ENCODE data around the gene ZNF524. TPM values are rescaled to one million over a fixed set of nuclear protein-coding genes. Genes with fewer than 3 reads are reported as not detected.

The ZNF524 gene, protein sequence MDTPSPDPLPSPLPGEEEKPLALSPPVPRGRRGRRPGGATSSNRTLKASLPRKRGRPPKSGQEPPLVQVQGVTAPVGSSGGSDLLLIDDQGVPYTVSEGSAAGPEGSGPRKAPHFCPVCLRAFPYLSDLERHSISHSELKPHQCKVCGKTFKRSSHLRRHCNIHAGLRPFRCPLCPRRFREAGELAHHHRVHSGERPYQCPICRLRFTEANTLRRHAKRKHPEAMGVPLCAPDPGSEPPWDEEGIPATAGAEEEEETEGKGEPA
- polyA plus RNA-seq (2013, experiment 1 of 2) = 1.8 TPM
- polyA plus RNA-seq (2013, experiment 2 of 2) = 1.8 TPM

DNA sequence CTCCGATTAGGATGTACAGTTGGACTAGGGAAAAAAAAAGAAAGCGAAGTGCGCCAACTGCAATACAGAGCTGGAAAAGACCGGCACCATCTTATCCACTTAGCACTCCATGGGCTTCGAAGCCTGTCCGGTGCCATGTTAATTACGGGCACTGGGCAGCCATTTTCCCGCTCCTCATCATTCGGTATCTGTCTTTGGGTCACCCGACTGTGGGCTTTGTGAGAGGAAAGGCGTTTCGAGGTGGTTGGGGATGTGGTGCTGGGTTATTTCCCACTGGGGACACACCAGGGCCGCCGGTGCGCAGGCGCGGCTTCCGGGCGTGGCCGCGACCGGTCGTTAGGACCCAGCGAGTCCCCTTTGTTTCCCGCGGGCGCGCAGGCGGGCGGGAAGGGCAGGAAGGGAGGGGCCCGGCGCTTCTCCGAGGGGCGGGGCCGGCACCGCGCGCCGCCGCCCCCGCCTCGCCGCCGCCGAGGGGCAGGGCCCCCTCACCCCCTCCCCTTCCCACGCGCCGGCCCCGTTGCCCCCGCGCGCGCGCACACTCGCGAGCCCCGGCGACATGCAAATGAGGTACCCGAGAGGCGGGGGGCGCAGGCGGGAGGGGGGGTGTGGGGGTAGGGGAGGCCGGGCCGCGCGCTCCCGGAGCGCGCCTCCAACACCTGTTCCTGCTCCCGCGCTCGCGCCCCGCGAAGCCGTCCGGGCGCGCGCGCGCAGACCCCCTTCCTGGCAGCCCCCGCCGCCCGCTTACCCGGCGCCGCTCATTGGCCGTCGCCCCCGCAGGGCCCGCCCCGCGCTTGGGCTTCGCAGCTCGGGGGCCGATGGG, at the start of gene ZNF524:
ZNF524 (plus strand) TSS at position 447 of the 820 bp plus-strand sequence. CDS start 1,825 bp downstream, outside the sequence.
- no peak within 1 kb of the TSS for H2BK120ac ChIP-seq (ENCODE audit: low read depth, low read length)
- H2AK5ac ChIP-seq (ENCODE audit: low read length) = no peak within 1 kb of the TSS

DNA sequence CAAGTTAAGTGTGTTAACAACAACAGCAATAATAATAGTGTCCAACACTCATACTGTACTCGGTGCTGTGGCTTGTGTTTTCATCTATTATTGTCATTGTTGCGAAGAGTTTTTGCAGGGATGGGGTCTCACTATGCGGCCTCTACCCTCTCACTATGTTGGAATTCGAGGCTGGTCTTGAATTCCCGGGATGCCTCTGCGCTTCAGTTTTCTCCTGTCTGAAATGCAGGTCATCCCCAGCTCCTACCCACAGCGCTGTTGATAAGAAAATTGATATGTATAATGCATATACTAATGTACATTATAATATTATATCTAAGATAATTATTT, 49.8 kb upstream of the ZNF524 start:
- Histone ChIP-seq H3K27me3 (ENCODE audit: insufficient read depth, low read length, poor library complexity) (no peaks in the 10 kb centered on the region), H3K27ac (ENCODE audit: low read depth, low read length) (no peak overlapping the region), H3K4me2 (ENCODE audit: low read length) (peak overlapping the region; percentile 30), H2BK120ac (ENCODE audit: low read depth, low read length) (no peak overlapping the region), H3K79me1 (ENCODE audit: low read length) (no peaks in the 10 kb centered on the region), H3K4me1 (ENCODE audit: control insufficient read depth, low read depth, low read length) (no peaks in the 10 kb centered on the region), H2BK15ac (replicated peaks; ENCODE audit: low read depth) (no peak overlapping the region), H3K4me3 (ENCODE audit: low read length) (peak overlapping the region; percentile 12), H4K8ac (ENCODE audit: low read depth, low read length) (no peak overlapping the region), H3K36me3 (ENCODE audit: control insufficient read depth, insufficient read depth, low read length) (no peaks in the 10 kb centered on the region), H2BK5ac (ENCODE audit: low read length) (no peak overlapping the region), H2AK5ac (ENCODE audit: low read length) (no peak overlapping the region), H3K18ac (ENCODE audit: low read length) (no peak overlapping the region), H4K5ac (ENCODE audit: low read length) (no peak overlapping the region), H3K4ac (ENCODE audit: low read depth, low read length) (no peak overlapping the region), H3K79me2 (ENCODE audit: control insufficient read depth, insufficient read depth, low read length) (no peaks in the 10 kb centered on the region), H3K9ac (ENCODE audit: low read length) (peak overlapping the region; percentile 46), H3K23ac (ENCODE audit: low read length) (no peak overlapping the region), H3K56ac (ENCODE audit: low read length) (peak overlapping the region; percentile 69)
- WGBS (ENCODE audit: extremely low coverage, insufficient coverage, low lambda C conversion rate) = no CpG with 5 or more reads among the region's 7 CpGs
- DNase-seq = peak; percentile 84

More for the DNA sequence above, at the start of gene ZNF524:
- H3K79me1 ChIP-seq (ENCODE audit: low read length) = no peaks in the 10 kb centered on the region
- peaks cover 2% of the 10 kb centered on the region for H3K36me3 ChIP-seq (ENCODE audit: control insufficient read depth, insufficient read depth, low read length)
- peak within 1 kb of the TSS; percentile 98 for H3K9ac ChIP-seq (ENCODE audit: low read length)
- no peaks in the 10 kb centered on the region for H3K27me3 ChIP-seq (ENCODE audit: insufficient read depth, low read length, poor library complexity)
- H2BK5ac ChIP-seq (ENCODE audit: low read length) = peak within 1 kb of the TSS; percentile 99
- peak within 1 kb of the TSS; percentile 98 for H3K18ac ChIP-seq (ENCODE audit: low read length)
- DNase-seq = peak; percentile 95
- H3K4me2 ChIP-seq (ENCODE audit: low read length) = peak within 1 kb of the TSS; percentile 87
- peak within 1 kb of the TSS; percentile 100 for H3K56ac ChIP-seq (ENCODE audit: low read length)
- H3K27ac ChIP-seq (ENCODE audit: low read depth, low read length) = peak within 1 kb of the TSS; percentile 98
- peak within 1 kb of the TSS; percentile 92 for H3K4me3 ChIP-seq (ENCODE audit: low read length)
- no peak within 1 kb of the TSS for H4K8ac ChIP-seq (ENCODE audit: low read depth, low read length)
- no peaks in the 10 kb centered on the region for H3K79me2 ChIP-seq (ENCODE audit: control insufficient read depth, insufficient read depth, low read length)
- H3K4me1 ChIP-seq (ENCODE audit: control insufficient read depth, low read depth, low read length) = no peaks in the 10 kb centered on the region
- WGBS (ENCODE audit: extremely low coverage, insufficient coverage, low lambda C conversion rate) = no CpG with 5 or more reads among the region's 97 CpGs
- H2BK15ac ChIP-seq (replicated peaks; ENCODE audit: low read depth) = no peak within 1 kb of the TSS
- no peak within 1 kb of the TSS for H3K23ac ChIP-seq (ENCODE audit: low read length)
- peak within 1 kb of the TSS; percentile 93 for H3K4ac ChIP-seq (ENCODE audit: low read depth, low read length)
- H4K5ac ChIP-seq (ENCODE audit: low read length) = peak within 1 kb of the TSS; percentile 97

DNA sequence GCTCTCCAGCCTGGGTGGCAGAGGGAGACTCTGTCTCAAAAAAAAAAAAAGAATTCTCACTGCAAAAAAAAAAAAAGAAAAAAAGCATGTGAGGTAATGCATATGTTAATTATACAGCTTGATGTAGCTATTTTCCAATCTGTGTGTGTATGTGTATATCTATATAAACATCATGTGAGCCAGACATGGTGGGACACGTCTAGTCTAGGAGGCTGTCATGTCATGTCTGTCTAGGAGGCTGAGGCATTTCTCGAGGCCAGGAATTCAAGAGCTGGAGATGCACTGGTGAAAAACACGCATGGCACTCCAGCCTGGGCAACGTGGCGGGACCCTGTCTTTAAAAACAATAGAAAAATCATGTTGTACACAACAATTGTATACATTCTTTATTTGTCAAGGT, 47.9 kb upstream of the ZNF524 start:
- Histone ChIP-seq H3K4ac (ENCODE audit: low read depth, low read length) (no peak overlapping the region), H2AK5ac (ENCODE audit: low read length) (no peak overlapping the region), H3K4me2 (ENCODE audit: low read length) (no peak overlapping the region), H3K27me3 (ENCODE audit: insufficient read depth, low read length, poor library complexity) (no peaks in the 10 kb centered on the region), H4K5ac (ENCODE audit: low read length) (no peak overlapping the region), H3K36me3 (ENCODE audit: control insufficient read depth, insufficient read depth, low read length) (no peaks in the 10 kb centered on the region), H3K27ac (ENCODE audit: low read depth, low read length) (no peak overlapping the region), H3K56ac (ENCODE audit: low read length) (no peak overlapping the region), H3K4me1 (ENCODE audit: control insufficient read depth, low read depth, low read length) (no peaks in the 10 kb centered on the region), H3K4me3 (ENCODE audit: low read length) (no peak overlapping the region), H2BK15ac (replicated peaks; ENCODE audit: low read depth) (no peak overlapping the region), H3K18ac (ENCODE audit: low read length) (no peak overlapping the region), H2BK5ac (ENCODE audit: low read length) (no peak overlapping the region), H4K8ac (ENCODE audit: low read depth, low read length) (no peak overlapping the region), H2BK120ac (ENCODE audit: low read depth, low read length) (no peak overlapping the region), H3K23ac (ENCODE audit: low read length) (no peak overlapping the region), H3K79me2 (ENCODE audit: control insufficient read depth, insufficient read depth, low read length) (no peaks in the 10 kb centered on the region), H3K79me1 (ENCODE audit: low read length) (no peaks in the 10 kb centered on the region), H3K9ac (ENCODE audit: low read length) (no peak overlapping the region)
- DNase-seq = no peak
- WGBS (ENCODE audit: extremely low coverage, insufficient coverage, low lambda C conversion rate) = no CpG with 5 or more reads among the region's 5 CpGs

DNA sequence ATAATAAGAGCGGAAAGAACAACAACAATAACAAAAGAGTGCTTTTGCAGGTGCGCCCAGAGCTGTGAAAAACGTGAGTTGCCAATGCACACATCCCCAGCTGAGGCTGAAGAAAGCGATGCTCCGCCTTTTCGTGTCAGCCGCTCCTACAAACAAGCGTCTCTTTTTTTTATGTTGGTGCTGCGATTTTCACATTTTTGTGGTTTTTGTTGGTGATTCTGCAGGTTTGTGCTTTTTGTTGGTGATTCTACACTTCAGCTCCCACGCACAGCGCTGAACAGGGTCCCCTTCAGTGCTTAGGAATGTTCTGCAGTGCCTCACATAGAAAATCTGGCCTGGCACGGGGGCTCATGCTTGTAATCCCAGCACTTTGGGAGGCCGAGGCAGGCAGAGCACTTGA, 47.5 kb upstream of the ZNF524 start:
- H4K5ac ChIP-seq (ENCODE audit: low read length) = no peak overlapping the region
- H3K4me3 ChIP-seq (ENCODE audit: low read length) = no peak overlapping the region
- no peaks in the 10 kb centered on the region for H3K4me1 ChIP-seq (ENCODE audit: control insufficient read depth, low read depth, low read length)
- no peaks in the 10 kb centered on the region for H3K27me3 ChIP-seq (ENCODE audit: insufficient read depth, low read length, poor library complexity)
- H2BK15ac ChIP-seq (replicated peaks; ENCODE audit: low read depth) = no peak overlapping the region
- no peak overlapping the region for H2BK120ac ChIP-seq (ENCODE audit: low read depth, low read length)
- no CpG with 5 or more reads among the region's 13 CpGs for WGBS (ENCODE audit: extremely low coverage, insufficient coverage, low lambda C conversion rate)
- no peak overlapping the region for H3K23ac ChIP-seq (ENCODE audit: low read length)
- no peak overlapping the region for H3K4ac ChIP-seq (ENCODE audit: low read depth, low read length)
- H3K18ac ChIP-seq (ENCODE audit: low read length) = no peak overlapping the region
- no peak overlapping the region for H2AK5ac ChIP-seq (ENCODE audit: low read length)
- no peak for DNase-seq
- H3K27ac ChIP-seq (ENCODE audit: low read depth, low read length) = no peak overlapping the region
- H3K56ac ChIP-seq (ENCODE audit: low read length) = no peak overlapping the region
- H3K79me2 ChIP-seq (ENCODE audit: control insufficient read depth, insufficient read depth, low read length) = no peaks in the 10 kb centered on the region
- no peaks in the 10 kb centered on the region for H3K79me1 ChIP-seq (ENCODE audit: low read length)
- H4K8ac ChIP-seq (ENCODE audit: low read depth, low read length) = no peak overlapping the region
- no peak overlapping the region for H3K9ac ChIP-seq (ENCODE audit: low read length)
- no peaks in the 10 kb centered on the region for H3K36me3 ChIP-seq (ENCODE audit: control insufficient read depth, insufficient read depth, low read length)
- H3K4me2 ChIP-seq (ENCODE audit: low read length) = no peak overlapping the region
- H2BK5ac ChIP-seq (ENCODE audit: low read length) = no peak overlapping the region

DNA sequence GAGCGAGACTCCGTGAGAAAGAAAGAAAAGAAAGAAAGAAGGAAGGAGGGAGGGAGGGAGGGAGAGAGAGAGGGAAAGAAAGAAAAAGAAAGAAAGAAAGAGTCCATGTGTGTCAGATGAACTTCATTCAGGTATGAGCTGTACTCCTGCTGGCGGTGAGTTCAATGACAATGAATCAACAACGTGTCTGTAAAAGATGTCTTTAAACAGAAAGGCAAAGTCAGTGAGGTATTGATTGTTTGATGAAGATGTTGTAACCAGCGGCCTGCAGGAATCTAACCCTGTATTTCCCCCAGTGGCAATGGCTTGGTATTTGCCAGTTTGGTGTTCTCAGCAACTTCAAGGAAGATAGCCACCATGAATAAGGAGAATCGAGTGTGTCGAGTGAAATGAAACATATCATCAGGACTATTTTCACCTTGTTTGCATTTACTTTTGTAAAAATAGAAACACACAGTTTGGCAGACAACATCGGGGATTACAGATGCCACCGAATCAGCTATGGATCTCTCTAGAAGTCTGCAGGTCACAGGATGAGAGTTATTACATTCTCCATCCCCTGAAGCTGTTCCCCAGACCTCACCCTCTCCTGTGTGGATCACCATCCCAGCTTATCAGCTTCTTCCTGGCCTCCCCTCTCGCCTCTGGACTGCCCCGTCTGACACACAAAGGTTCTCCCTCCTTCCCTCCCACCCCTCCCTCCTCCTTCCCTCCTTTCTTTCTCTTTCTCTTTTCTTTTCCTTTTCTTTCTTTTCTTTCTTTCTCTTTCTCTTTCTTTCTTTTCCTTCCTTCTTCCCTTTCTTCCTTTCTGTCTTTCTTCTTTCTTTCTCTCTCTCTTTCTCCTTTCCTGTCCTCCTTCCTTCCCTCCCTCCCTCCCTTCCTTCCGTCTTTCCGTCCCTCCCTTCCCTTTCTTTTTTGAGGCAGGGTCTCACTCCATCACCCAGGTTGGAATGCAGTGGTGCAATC, 46.6 kb upstream of the ZNF524 start:
- Histone ChIP-seq H3K9ac (ENCODE audit: low read length) (no peak overlapping the region), H3K18ac (ENCODE audit: low read length) (no peak overlapping the region), H2BK5ac (ENCODE audit: low read length) (no peak overlapping the region), H2BK15ac (replicated peaks; ENCODE audit: low read depth) (no peak overlapping the region), H2BK120ac (ENCODE audit: low read depth, low read length) (no peak overlapping the region), H3K27me3 (ENCODE audit: insufficient read depth, low read length, poor library complexity) (no peaks in the 10 kb centered on the region), H3K4me2 (ENCODE audit: low read length) (no peak overlapping the region), H4K8ac (ENCODE audit: low read depth, low read length) (no peak overlapping the region), H3K4me1 (ENCODE audit: control insufficient read depth, low read depth, low read length) (no peaks in the 10 kb centered on the region), H3K79me2 (ENCODE audit: control insufficient read depth, insufficient read depth, low read length) (no peaks in the 10 kb centered on the region), H3K4me3 (ENCODE audit: low read length) (no peak overlapping the region), H3K27ac (ENCODE audit: low read depth, low read length) (no peak overlapping the region), H3K4ac (ENCODE audit: low read depth, low read length) (no peak overlapping the region), H3K79me1 (ENCODE audit: low read length) (no peaks in the 10 kb centered on the region), H4K5ac (ENCODE audit: low read length) (no peak overlapping the region), H3K56ac (ENCODE audit: low read length) (no peak overlapping the region), H2AK5ac (ENCODE audit: low read length) (no peak overlapping the region), H3K36me3 (ENCODE audit: control insufficient read depth, insufficient read depth, low read length) (no peaks in the 10 kb centered on the region), H3K23ac (ENCODE audit: low read length) (no peak overlapping the region)
- no CpG with 5 or more reads among the region's 13 CpGs for WGBS (ENCODE audit: extremely low coverage, insufficient coverage, low lambda C conversion rate)
- DNase-seq = peak; percentile 35

Data from mesendoderm (in vitro differentiated cells).